HG02938 (cell line): ENCODE results near the gene STRADB.
"Not testable (repeated sequence)": the region's sequence is repeated elsewhere in the genome, so short reads cannot be mapped to it uniquely, and the experiment has no call there.

Experiments used
- ATAC-seq: cut with Tn5 transposase; IDR thresholded peaks from one replicate; pipeline ENCODE4 v1.9.1; 2021; ENCODE audit warnings: mild to moderate bottlenecking, moderate library complexity; ENCODE audit not compliant: unreplicated experiment

The STRADB gene

GRCh38 chr2:201429835-201430234 is 21.7 kb upstream of the STRADB start:
- ATAC-seq: not testable (repeated sequence)

- not testable (repeated sequence) for ATAC-seq
These were observed 21.2 kb upstream of the STRADB start for GRCh38 chr2:201430322-201430721.

- ATAC-seq: no peak
These were observed 20.7 kb upstream of the STRADB start for GRCh38 chr2:201430839-201431238.

GRCh38 chr2:201432038-201432620 is 19.4 kb upstream of the STRADB start:
- no peak for ATAC-seq

GRCh38 chr2:201432621-201433393 is 18.7 kb upstream of the STRADB start:
- no peak for ATAC-seq

- ATAC-seq: no peak
These were observed 18.0 kb upstream of the STRADB start for GRCh38 chr2:201433394-201433995.

- ATAC-seq: no peak
These were observed 15.4 kb upstream of the STRADB start for GRCh38 chr2:201436141-201436540.

GRCh38 chr2:201439336-201439922 is 12.1 kb upstream of the STRADB start:
- not testable (repeated sequence) for ATAC-seq

- ATAC-seq: no peak
These were observed 11.4 kb upstream of the STRADB start for GRCh38 chr2:201440182-201440581.

GRCh38 chr2:201441409-201441808 is 10.1 kb upstream of the STRADB start:
- ATAC-seq: no peak

GRCh38 chr2:201444746-201445465 is 6.6 kb upstream of the STRADB start:
- ATAC-seq: no peak

- ATAC-seq: no peak
These were observed 4.5 kb upstream of the STRADB start for GRCh38 chr2:201447086-201447485.

- no peak for ATAC-seq
These were observed 3.5 kb upstream of the STRADB start for GRCh38 chr2:201448061-201448460.

- ATAC-seq: no peak
These were observed 2.8 kb upstream of the STRADB start for GRCh38 chr2:201448701-201449100.

- peak; percentile 14 for ATAC-seq
These were observed 617 bp upstream of the STRADB start for GRCh38 chr2:201450954-201451291.

GRCh38 chr2:201452058-201452921 is 750 bp downstream of the STRADB start:
- no peak for ATAC-seq

GRCh38 chr2:201452922-201453643 is 1.5 kb downstream of the STRADB start:
- no peak for ATAC-seq

GRCh38 chr2:201458381-201458780 is 6.8 kb downstream of the STRADB start:
- ATAC-seq: no peak

- ATAC-seq: no peak
These were observed 9.0 kb downstream of the STRADB start for GRCh38 chr2:201460532-201460931.

GRCh38 chr2:201464547-201464946 is 13.0 kb downstream of the STRADB start:
- no peak for ATAC-seq
